Retinal pigment epithelial cell (primary cell): Measurements from ENCODE around the gene PTCRA.
"Not testable (repeated sequence)": the region's sequence is repeated elsewhere in the genome, so short reads cannot be mapped to it uniquely, and the experiment has no call there.

Experiments used
- DNase-seq: peaks from one replicate; pipeline ENCODE4 v3.0.0-alpha.2; 2010; ENCODE audit warnings: low read depth
- H3K4me3 ChIP-seq: 2 replicates; pipeline ENCODE4 v1.5.1; 2011; ENCODE audit warnings: mild to moderate bottlenecking, low read length, control low read depth, moderate library complexity
- TF ChIP-seq, protein P1 (sequence below): conservative IDR thresholded peaks from 2 replicates; pipeline ENCODE4 v1.5.1; 2011; ENCODE audit warnings: low read depth, low read length, control low read depth, inconsistent platforms

PTCRA gene

DNA sequence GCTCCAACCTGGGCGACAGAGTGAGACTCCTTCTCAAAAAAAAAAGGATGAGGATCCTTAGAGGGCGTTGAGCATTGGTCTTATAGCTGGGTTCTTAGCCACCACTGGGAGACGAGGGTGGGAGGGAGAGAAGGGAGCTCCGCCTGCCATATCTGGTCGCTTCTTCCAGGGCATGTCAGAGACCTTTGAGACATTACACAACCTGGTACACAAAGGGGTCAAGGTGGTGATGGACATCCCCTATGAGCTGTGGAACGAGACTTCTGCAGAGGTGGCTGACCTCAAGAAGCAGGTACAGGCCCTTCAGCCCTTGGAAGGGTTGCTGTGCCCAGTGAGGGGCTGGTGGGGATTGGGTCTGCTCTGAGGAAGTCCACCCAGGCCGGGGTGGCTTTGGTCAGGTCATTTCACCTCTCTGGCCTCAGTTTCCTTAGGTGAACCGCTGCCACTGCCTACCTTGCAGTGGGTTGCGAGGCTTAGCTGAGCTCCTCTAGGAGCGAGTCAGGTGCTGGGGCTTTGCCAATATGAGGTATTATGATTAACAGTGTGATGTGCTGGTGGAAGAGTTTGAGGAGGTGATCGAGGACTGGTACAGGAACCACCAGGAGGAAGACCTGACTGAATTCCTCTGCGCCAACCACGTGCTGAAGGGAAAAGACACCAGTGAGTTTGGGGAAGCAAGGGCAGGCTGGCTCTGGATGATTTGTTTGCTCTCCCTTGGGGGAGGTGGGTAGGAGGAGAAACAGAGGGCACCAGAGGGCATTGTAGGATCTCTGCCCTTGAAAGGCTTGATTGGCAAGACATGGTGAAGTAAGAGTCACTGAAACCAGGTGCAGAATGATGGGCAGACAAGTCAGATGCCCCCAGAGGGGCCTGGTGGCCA lies 21.9 kb downstream of the PTCRA start:
- TF ChIP-seq, protein P1, sequence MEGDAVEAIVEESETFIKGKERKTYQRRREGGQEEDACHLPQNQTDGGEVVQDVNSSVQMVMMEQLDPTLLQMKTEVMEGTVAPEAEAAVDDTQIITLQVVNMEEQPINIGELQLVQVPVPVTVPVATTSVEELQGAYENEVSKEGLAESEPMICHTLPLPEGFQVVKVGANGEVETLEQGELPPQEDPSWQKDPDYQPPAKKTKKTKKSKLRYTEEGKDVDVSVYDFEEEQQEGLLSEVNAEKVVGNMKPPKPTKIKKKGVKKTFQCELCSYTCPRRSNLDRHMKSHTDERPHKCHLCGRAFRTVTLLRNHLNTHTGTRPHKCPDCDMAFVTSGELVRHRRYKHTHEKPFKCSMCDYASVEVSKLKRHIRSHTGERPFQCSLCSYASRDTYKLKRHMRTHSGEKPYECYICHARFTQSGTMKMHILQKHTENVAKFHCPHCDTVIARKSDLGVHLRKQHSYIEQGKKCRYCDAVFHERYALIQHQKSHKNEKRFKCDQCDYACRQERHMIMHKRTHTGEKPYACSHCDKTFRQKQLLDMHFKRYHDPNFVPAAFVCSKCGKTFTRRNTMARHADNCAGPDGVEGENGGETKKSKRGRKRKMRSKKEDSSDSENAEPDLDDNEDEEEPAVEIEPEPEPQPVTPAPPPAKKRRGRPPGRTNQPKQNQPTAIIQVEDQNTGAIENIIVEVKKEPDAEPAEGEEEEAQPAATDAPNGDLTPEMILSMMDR = no peak
- no peak for DNase-seq
- no peak overlapping the region for H3K4me3 ChIP-seq

DNA sequence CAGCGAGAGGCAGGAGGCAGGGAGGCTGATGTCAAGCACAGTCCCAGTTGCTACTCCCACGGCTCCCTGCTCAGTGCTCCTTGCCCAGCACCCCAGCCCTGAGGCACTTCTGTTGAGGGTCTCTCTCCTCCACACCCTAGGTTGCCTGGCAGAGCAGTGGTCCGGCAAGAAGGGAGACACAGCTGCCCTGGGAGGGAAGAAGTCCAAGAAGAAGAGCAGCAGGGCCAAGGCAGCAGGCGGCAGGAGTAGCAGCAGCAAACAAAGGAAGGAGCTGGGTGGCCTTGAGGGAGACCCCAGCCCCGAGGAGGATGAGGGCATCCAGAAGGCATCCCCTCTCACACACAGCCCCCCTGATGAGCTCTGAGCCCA lies 22.6 kb downstream of the PTCRA start:
- no peak for DNase-seq
- H3K4me3 ChIP-seq = no peak overlapping the region
- TF ChIP-seq, protein P1 = no peak

- no peak for DNase-seq
- no peak overlapping the region for H3K4me3 ChIP-seq
- TF ChIP-seq, protein P1 = no peak
Observed at GRCh38 chr6:42938987-42939809, 23.3 kb downstream of the PTCRA start.

GRCh38 chr6:42939810-42940167 lies 23.9 kb downstream of the PTCRA start:
- TF ChIP-seq, protein P1 = no peak
- no peak for DNase-seq
- no peak overlapping the region for H3K4me3 ChIP-seq

DNA sequence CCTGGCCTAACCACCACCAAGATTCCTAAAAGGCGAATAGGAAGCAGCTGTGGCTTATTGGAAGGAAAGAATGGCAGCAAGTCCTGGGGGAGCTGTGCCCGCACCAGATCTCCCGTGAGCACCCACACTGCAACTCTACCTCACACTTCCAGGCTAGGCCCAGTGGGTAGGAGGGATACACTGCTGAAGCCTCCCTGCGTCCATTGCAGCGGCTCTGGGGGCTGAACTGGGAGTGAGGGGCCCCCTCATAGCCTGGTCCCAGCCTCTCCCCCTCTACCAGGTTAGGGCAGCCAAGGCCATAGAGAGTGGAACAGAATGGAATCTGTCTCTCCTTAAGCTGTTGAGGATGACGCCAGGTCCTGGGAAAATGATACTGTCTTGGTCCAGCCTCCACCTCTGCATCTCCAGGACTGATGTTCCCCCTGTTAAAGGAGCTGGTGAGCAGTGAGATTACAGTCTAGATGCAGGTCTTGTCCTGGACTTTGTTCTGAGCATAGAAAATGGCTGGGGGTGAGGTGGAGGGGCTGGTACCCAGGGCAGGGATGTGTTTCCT lies 24.7 kb downstream of the PTCRA start:
- DNase-seq = no peak
- no peak overlapping the region for H3K4me3 ChIP-seq
- TF ChIP-seq, protein P1 = no peak

- H3K4me3 ChIP-seq, DNase-seq: not testable (repeated sequence)
Observed at GRCh38 chr6:42941356-42941755, 25.5 kb downstream of the PTCRA start.

- TF ChIP-seq, protein P1 = no peak
- H3K4me3 ChIP-seq = no peak overlapping the region
- no peak for DNase-seq
Observed at GRCh38 chr6:42942444-42942843, 26.6 kb downstream of the PTCRA start.
